HCT116 (cell line): ENCODE measurements around the gene MAPKAP1. TPM values are rescaled to one million over a fixed set of nuclear protein-coding genes. Genes with fewer than 3 reads are reported as not detected.

Source experiments
- ATAC-seq: fragments of 200-7000 bp; cut with Tn5 transposase; 2 replicates; pipeline ENCODE4 v1.9.1; 2020; ENCODE audit warnings: mild to moderate bottlenecking, moderate library complexity
- BruUV-seq: library from RNA; stranded (reverse); fragments of 400-500 nt; replicated peaks from 2 replicates; lab custom pipeline; 2021; lab: Mats Ljungman, UMichigan
- CTCF ChIA-PET: fragments of 300-600 bp; sonication (Branson Sonifier 250); formaldehyde crosslinking; loops from one replicate; lab custom pipeline; 2021; ENCODE audit warnings: antibody characterized with exemption; lab: Charles Lee
- POLR2A ChIA-PET: fragments of 300-600, 350-600 bp; sonication (Branson Sonifier 250); formaldehyde crosslinking; loops from one replicate; lab custom pipeline; 2021; ENCODE audit warnings: antibody characterized with exemption; lab: Charles Lee
- RAD21 ChIA-PET, 2 experiments: fragments of 300-600 bp; sonication (Branson Sonifier 250); formaldehyde crosslinking; loops; one replicate each; lab custom pipeline; 2023; ENCODE audit warnings: low total read pairs in 2 of 2; ENCODE audit not compliant: uncharacterized antibody in 2 of 2, unreplicated experiment in 2 of 2, low non-redundant PET in 1 of 2; lab: Charles Lee
- DNase-seq: peaks from one replicate; pipeline ENCODE4 v3.0.0-alpha.2; 2010; ENCODE audit warnings: low read depth, low spot score
- H2AFZ ChIP-seq: fragments of 200-600 bp; shearing (Covaris generic), sonication (generic); 2 replicates; pipeline ENCODE4 v1.6.1; 2017; ENCODE audit warnings: low read depth, mixed run types, mixed read lengths, antibody characterized with exemption, low read length; ENCODE audit not compliant: poor library complexity, severe bottlenecking
- H3K27ac ChIP-seq: 2 replicates; pipeline ENCODE4 v1.5.1; 2012; ENCODE audit warnings: low read depth, low read length
- H3K27me3 ChIP-seq: fragments of 200-600 bp; sonication (generic); 2 replicates; pipeline ENCODE4 v1.6.1; 2016; ENCODE audit warnings: mixed run types, low read length, mixed read lengths; ENCODE audit not compliant: insufficient read depth
- H3K36me3 ChIP-seq, 2 experiments: fragments of 200-500 bp in 1 of 2; fragments of 200-600 bp in 1 of 2; sonication (Bioruptor generic) in 1 of 2; sonication (generic) in 1 of 2; 2 replicates each; pipeline versions ENCODE4 v1.5.1 to v1.6.1; 2014 to 2016; ENCODE audit warnings: low read length in 2 of 2, inconsistent platforms in 1 of 2, mixed read lengths in 1 of 2, mixed run types in 1 of 2; ENCODE audit not compliant: insufficient read depth in 2 of 2, control insufficient read depth in 1 of 2
- H3K4me1 ChIP-seq, 2 experiments: fragments of 200-600 bp in 1 of 2; sonication (generic) in 1 of 2; 2 replicates each; pipeline versions ENCODE4 v1.5.1 to v1.6.1; 2012 to 2017; ENCODE audit warnings: low read length in 2 of 2, inconsistent platforms in 1 of 2, mild to moderate bottlenecking in 1 of 2, mixed read lengths in 1 of 2, mixed run types in 1 of 2, moderate library complexity in 1 of 2; ENCODE audit not compliant: insufficient read depth in 2 of 2, control insufficient read depth in 1 of 2
- H3K4me2 ChIP-seq: fragments of 200-600 bp; sonication (generic); 2 replicates; pipeline ENCODE4 v1.6.1; 2017; ENCODE audit warnings: mixed run types, low read length, mixed read lengths
- H3K4me3 ChIP-seq, 2 experiments: fragments of 200-600 bp in 1 of 2; sonication (generic) in 1 of 2; replicated peaks in 1 of 2; 2 replicates each; pipeline ENCODE4 v1.5.1; 2011 to 2016; ENCODE audit warnings: low read length in 2 of 2, control low read depth in 1 of 2, low read depth in 1 of 2, mild to moderate bottlenecking in 1 of 2, mixed read lengths in 1 of 2, mixed run types in 1 of 2
- H3K79me2 ChIP-seq: fragments of 200-600 bp; sonication (generic); 2 replicates; pipeline ENCODE4 v1.6.1; 2017; ENCODE audit warnings: mild to moderate bottlenecking, mixed run types, low read length, moderate library complexity, mixed read lengths; ENCODE audit not compliant: insufficient read depth
- H3K9ac ChIP-seq: fragments of 200-600 bp; sonication (generic); 2 replicates; pipeline ENCODE4 v1.6.1; 2016; ENCODE audit warnings: low read length, mixed read lengths
- H3K9me2 ChIP-seq: fragments of 200-600 bp; sonication (generic), shearing (Covaris generic); 2 replicates; pipeline ENCODE4 v1.6.1; 2017; ENCODE audit warnings: mixed run types, mild to moderate bottlenecking, moderate library complexity; ENCODE audit not compliant: insufficient read depth
- H3K9me3 ChIP-seq, 2 experiments: fragments of 200-500 bp in 1 of 2; fragments of 200-600 bp in 1 of 2; sonication (Bioruptor generic) in 1 of 2; sonication (generic) in 1 of 2; 2 replicates each; pipeline ENCODE4 v1.6.1; 2014 to 2017; ENCODE audit warnings: low read length in 2 of 2, mixed read lengths in 2 of 2, inconsistent platforms in 1 of 2, low read depth in 1 of 2, mild to moderate bottlenecking in 1 of 2, mixed run types in 1 of 2, moderate library complexity in 1 of 2; ENCODE audit not compliant: control insufficient read depth in 1 of 2, insufficient read depth in 1 of 2
- H4K20me1 ChIP-seq: fragments of 200-600 bp; sonication (generic), shearing (Covaris generic); 2 replicates; pipeline ENCODE4 v1.6.1; 2017; ENCODE audit warnings: mixed run types, mild to moderate bottlenecking, moderate library complexity; ENCODE audit not compliant: insufficient read depth
- CBX3 ChIP-seq: IDR thresholded peaks from 2 replicates; pipeline ENCODE4 v1.6.1; 2012; ENCODE audit warnings: low read depth
- CEBPB ChIP-seq: IDR thresholded peaks from 2 replicates; pipeline ENCODE4 v1.6.1; 2012; ENCODE audit warnings: low read depth
- EGR1 ChIP-seq: IDR thresholded peaks from 2 replicates; pipeline ENCODE4 v1.6.1; 2012; ENCODE audit warnings: low read depth
- ELF1 ChIP-seq: IDR thresholded peaks from 2 replicates; pipeline ENCODE4 v1.6.1; 2012; ENCODE audit warnings: low read depth, borderline replicate concordance
- FOSL1 ChIP-seq: IDR thresholded peaks from 2 replicates; pipeline ENCODE4 v1.6.1; 2012; ENCODE audit warnings: low read depth
- POLR2A ChIP-seq: IDR thresholded peaks from 2 replicates; pipeline ENCODE4 v1.7.0; 2011; ENCODE audit warnings: borderline replicate concordance; ENCODE audit not compliant: insufficient read depth, insufficient read length; ENCODE audit errors: extremely low read depth
- POLR2AphosphoS5 ChIP-seq: IDR thresholded peaks from 2 replicates; pipeline ENCODE4 v1.6.1; 2011; ENCODE audit warnings: mild to moderate bottlenecking, low read depth, low read length, moderate library complexity
- SIN3A ChIP-seq: IDR thresholded peaks from 2 replicates; pipeline ENCODE4 v1.6.1; 2012; ENCODE audit warnings: low read depth
- SP1 ChIP-seq: IDR thresholded peaks from 2 replicates; pipeline ENCODE4 v1.6.1; 2012; ENCODE audit warnings: low read depth
- SRF ChIP-seq: IDR thresholded peaks from 2 replicates; pipeline ENCODE4 v1.6.1; 2012; ENCODE audit warnings: low read depth
- YY1 ChIP-seq: IDR thresholded peaks from 2 replicates; pipeline ENCODE4 v1.6.1; 2011; ENCODE audit warnings: low read length, low read depth, moderate library complexity, mild to moderate bottlenecking; ENCODE audit not compliant: insufficient replicate concordance; ENCODE audit errors: extremely low read depth
- ZFX ChIP-seq: fragments of 450-650 bp; IDR thresholded peaks from 2 replicates; pipeline ENCODE4 v1.6.1; 2017
- intact Hi-C: fragments of 100-400 bp; cut with micrococcal nuclease; formaldehyde crosslinking; loops from 2 replicates; pipeline ENCODE4 v1.10.0; 2022
- total RNA-seq: library from RNA; stranded (reverse); gene quantifications from one replicate; pipeline ENCODE4 v1.2.1, GENCODE V29; 2021; ENCODE audit not compliant: unreplicated experiment
- TF ChIP-seq, protein P1 (sequence below): IDR thresholded peaks from 2 replicates; pipeline ENCODE4 v1.6.1; 2012
- TF ChIP-seq, protein P2 (sequence below): IDR thresholded peaks from 2 replicates; pipeline ENCODE4 v1.6.1; 2011; ENCODE audit warnings: mild to moderate bottlenecking, low read length, moderate library complexity; ENCODE audit not compliant: insufficient replicate concordance; ENCODE audit errors: extremely low read depth
- TF ChIP-seq, protein P3 (sequence below): IDR thresholded peaks from 2 replicates; pipeline ENCODE4 v1.6.1; 2012

Gene MAPKAP1
- total RNA-seq, 1 experiment from 2014 or later: 72.5 TPM

DNA sequence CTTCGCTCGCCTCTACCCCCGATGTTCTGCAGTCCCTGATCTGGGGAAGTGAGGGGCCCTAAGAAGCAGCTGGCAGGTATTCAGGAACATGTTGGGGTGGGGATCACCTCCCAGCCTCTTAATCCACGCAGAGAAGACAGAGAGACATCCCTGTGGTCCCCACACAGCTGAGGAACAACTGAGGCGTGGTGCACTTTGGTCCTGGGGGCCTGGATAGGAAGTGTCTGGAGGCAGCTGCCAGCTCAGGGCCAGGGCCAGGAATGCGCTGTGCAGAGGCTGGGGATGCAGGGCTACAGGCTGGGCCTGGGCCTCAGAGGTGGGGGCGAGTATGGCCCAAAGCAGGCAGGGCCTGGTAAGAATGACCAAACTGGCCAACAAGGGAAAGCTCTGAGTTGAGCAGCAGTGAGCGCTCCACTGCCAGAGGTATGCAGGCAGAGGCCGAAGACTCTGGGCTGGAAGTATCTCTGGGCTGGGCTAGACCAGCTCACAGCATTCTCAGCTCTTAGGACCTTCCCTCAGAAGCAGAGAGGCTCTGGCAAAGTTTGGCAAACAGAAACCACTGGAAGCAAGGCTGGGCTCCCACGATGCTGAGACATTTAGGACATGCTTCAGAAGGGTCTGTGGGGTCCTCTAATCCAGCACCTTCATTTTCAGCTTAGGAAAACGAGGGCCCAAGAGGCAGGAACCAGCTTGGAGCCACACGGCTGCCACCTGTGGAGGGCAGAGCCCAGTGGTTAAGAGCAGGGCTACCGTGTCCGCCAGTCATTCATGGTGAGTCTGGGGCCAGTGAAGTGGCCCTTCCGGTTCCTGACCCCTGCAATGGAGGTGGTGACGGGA lies 271.0 kb downstream of the MAPKAP1 start:
- Histone ChIP-seq H2AFZ (no peak overlapping the region), H3K36me3 (no peaks in the 10 kb centered on the region; a peak in 1 of 4 replicates), H3K9me3 (no peaks in the 10 kb centered on the region), H3K4me1 (no peaks in the 10 kb centered on the region), H3K9me2 (no peaks in the 10 kb centered on the region), H3K27ac (no peak overlapping the region), H3K79me2 (no peaks in the 10 kb centered on the region), H3K4me2 (no peak overlapping the region), H4K20me1 (no peaks in the 10 kb centered on the region), H3K4me3 (no peak overlapping the region), H3K9ac (no peak overlapping the region), H3K27me3 (no peaks in the 10 kb centered on the region)
- RAD21 ChIA-PET: no interaction called here
- BruUV-seq: no TSS peak
- POLR2A ChIA-PET: no interaction called here
- ATAC-seq: no peak
- intact Hi-C loops: no loop called here
- DNase-seq: no peak
- CTCF ChIA-PET: no interaction called here
- TF ChIP-seq CBX3 (no peak), SRF (no peak), POLR2A (no peak), ELF1 (no peak), SIN3A (no peak), SP1 (no peak)
- TF ChIP-seq, protein P1, sequence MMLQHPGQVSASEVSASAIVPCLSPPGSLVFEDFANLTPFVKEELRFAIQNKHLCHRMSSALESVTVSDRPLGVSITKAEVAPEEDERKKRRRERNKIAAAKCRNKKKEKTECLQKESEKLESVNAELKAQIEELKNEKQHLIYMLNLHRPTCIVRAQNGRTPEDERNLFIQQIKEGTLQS: no peak

DNA sequence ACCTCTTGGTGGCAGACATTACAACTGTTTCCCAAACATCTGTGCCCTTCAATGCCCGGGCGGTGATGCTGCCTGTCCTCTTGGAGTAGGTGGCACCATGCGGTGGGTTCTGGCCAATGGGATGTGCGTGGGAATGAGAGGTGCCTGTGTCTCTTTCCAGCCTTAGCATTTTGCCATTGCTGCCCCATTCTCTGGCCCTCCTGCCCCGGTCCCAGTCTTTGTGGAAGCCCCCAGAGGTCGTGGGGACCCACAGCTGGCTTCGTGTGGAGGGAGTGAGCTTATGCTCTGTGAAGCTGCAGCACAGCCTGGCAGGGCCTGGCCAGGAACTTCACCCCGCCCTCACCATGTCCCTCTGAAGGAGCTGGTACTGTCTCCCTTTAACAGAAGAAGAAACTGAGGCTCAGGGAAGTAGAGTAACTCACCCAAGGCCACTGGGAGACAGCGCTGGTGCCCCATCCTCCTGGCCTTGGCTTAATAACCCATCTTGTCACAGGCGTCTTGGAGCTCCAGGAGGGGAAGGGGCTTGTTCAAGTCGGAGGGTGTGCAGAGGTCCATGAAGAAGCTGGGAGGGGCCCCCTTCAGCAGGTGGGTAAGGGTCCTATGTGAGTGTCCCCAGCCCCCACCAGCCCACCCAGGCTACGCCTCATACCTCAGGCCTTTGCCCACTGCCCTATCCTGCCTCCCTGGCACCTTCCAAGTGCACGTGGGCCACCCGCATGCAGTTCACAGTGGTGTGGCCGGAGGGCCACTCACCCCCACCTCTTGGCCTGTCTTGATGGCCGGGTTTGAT lies 271.8 kb downstream of the MAPKAP1 start:
- ChIA-PET RAD21 (no interaction called here), CTCF (no interaction called here), POLR2A (no interaction called here)
- Histone ChIP-seq H2AFZ (no peak overlapping the region), H3K4me3 (no peak overlapping the region), H3K79me2 (no peaks in the 10 kb centered on the region), H3K36me3 (no peaks in the 10 kb centered on the region; a peak in 1 of 4 replicates), H3K4me2 (no peak overlapping the region), H3K27ac (no peak overlapping the region), H3K27me3 (no peaks in the 10 kb centered on the region), H4K20me1 (no peaks in the 10 kb centered on the region), H3K9ac (no peak overlapping the region), H3K9me2 (no peaks in the 10 kb centered on the region), H3K4me1 (no peaks in the 10 kb centered on the region), H3K9me3 (no peaks in the 10 kb centered on the region)
- no peak for DNase-seq
- BruUV-seq: no TSS peak
- no peak for ATAC-seq
- intact Hi-C loops: no loop called here
- TF ChIP-seq YY1 (no peak), SRF (no peak), POLR2AphosphoS5 (no peak), EGR1 (no peak), CEBPB (no peak), FOSL1 (no peak), ZFX (no peak)
- TF ChIP-seq, protein P2, sequence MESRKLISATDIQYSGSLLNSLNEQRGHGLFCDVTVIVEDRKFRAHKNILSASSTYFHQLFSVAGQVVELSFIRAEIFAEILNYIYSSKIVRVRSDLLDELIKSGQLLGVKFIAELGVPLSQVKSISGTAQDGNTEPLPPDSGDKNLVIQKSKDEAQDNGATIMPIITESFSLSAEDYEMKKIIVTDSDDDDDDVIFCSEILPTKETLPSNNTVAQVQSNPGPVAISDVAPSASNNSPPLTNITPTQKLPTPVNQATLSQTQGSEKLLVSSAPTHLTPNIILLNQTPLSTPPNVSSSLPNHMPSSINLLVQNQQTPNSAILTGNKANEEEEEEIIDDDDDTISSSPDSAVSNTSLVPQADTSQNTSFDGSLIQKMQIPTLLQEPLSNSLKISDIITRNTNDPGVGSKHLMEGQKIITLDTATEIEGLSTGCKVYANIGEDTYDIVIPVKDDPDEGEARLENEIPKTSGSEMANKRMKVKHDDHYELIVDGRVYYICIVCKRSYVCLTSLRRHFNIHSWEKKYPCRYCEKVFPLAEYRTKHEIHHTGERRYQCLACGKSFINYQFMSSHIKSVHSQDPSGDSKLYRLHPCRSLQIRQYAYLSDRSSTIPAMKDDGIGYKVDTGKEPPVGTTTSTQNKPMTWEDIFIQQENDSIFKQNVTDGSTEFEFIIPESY: no peak
- TF ChIP-seq, protein P3, sequence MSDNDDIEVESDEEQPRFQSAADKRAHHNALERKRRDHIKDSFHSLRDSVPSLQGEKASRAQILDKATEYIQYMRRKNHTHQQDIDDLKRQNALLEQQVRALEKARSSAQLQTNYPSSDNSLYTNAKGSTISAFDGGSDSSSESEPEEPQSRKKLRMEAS: no peak
